ENCODE measurements around the gene ZBTB2.

ZBTB2 gene

DNA sequence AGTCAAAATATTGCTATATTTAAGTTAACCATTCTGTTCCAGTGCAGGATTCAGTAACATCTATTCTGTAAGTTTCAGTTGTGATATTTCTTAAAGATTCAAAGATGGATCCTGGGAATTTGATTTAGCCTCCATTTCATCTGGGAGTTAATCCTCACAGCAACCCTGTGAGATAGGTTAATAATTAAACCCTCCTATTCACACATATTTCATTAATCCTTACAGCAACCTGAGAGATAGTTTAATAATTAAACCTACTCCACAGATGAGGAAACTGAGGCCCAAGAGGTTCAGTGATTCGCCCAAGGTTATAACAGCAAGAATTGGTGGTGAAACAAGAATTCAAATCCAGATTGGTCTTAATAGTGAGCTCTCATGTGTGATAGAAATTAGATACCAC is 10.9 kb upstream of the ZBTB2 start:
- TF ChIP-seq ZFX (IDR thresholded peaks at IDR 0.05; ENCODE audit: borderline replicate concordance): no peak
- TF ChIP-seq, protein P1, sequence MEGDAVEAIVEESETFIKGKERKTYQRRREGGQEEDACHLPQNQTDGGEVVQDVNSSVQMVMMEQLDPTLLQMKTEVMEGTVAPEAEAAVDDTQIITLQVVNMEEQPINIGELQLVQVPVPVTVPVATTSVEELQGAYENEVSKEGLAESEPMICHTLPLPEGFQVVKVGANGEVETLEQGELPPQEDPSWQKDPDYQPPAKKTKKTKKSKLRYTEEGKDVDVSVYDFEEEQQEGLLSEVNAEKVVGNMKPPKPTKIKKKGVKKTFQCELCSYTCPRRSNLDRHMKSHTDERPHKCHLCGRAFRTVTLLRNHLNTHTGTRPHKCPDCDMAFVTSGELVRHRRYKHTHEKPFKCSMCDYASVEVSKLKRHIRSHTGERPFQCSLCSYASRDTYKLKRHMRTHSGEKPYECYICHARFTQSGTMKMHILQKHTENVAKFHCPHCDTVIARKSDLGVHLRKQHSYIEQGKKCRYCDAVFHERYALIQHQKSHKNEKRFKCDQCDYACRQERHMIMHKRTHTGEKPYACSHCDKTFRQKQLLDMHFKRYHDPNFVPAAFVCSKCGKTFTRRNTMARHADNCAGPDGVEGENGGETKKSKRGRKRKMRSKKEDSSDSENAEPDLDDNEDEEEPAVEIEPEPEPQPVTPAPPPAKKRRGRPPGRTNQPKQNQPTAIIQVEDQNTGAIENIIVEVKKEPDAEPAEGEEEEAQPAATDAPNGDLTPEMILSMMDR (IDR thresholded peaks at IDR 0.05): no peak

DNA sequence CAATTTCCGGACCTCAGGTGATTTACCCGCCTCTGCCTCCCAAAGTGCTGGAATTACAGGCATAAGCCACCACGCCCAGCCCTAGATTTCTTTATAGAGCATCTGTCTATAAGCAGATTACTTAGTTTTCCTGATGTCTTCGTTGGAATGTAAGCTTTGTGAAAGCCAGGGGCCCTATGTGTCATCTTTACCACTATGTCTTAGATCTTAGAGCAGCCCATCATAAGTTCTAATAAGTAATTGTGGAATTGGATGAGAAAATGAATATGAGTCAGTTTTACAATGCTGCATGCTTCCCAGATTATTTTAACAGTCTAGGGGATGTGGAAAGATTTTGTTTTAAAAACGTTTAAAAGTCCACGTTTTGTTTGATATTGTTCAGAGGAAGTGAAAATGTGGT is 9.1 kb upstream of the ZBTB2 start:
- TF ChIP-seq ZFX (IDR thresholded peaks at IDR 0.05; ENCODE audit: borderline replicate concordance): no peak
- TF ChIP-seq, protein P1 (IDR thresholded peaks at IDR 0.05): no peak
- no peak overlapping the region for H3K27ac ChIP-seq

More for the DNA sequence above, 10.9 kb upstream of the ZBTB2 start:
- peak overlapping the region; percentile 11 for H3K27ac ChIP-seq

DNA sequence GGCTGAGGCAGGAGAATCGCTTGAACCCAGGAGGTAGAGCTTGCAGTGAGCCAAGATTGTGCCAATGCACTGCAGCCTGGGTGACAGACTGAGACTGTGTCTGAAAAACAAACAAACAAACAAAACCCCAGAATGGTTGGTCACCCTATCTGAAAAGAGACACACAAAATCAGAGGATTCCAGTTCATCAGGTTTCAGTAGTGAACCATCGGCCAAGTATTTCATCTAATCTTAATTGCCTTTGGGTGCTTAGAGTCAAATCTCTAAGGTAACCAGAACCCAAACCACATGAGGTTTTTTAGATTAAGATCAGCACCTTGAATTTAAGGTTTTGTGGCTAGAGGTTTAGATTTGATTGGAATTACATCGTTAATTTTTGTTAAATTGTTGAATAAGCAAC is 8.3 kb upstream of the ZBTB2 start:
- no peak for TF ChIP-seq ZFX (IDR thresholded peaks at IDR 0.05; ENCODE audit: borderline replicate concordance)
- TF ChIP-seq, protein P1 (IDR thresholded peaks at IDR 0.05): no peak
- no peak overlapping the region for H3K27ac ChIP-seq

DNA sequence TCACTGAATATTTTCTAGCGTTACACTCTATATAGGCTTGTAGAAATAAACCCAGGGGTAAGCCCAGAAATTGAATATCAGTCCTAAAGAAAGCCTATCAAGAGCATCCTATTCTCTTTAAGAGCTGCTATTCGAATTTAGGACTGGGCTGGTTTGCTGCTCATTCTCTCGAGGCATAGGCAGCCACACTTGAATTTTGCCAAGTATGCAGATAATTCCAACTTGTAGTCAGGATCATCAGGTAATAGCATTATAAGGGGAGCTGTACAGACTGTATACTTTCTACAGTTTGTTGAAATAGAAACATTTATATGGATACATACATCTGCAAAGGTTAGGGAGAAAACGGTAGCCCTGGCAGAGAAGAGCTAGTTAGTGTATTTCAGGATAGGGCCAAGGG is 2.1 kb upstream of the ZBTB2 start:
- H3K27ac ChIP-seq: no peak overlapping the region
- no peak for TF ChIP-seq ZFX (IDR thresholded peaks at IDR 0.05; ENCODE audit: borderline replicate concordance)
- TF ChIP-seq, protein P1 (IDR thresholded peaks at IDR 0.05): no peak

DNA sequence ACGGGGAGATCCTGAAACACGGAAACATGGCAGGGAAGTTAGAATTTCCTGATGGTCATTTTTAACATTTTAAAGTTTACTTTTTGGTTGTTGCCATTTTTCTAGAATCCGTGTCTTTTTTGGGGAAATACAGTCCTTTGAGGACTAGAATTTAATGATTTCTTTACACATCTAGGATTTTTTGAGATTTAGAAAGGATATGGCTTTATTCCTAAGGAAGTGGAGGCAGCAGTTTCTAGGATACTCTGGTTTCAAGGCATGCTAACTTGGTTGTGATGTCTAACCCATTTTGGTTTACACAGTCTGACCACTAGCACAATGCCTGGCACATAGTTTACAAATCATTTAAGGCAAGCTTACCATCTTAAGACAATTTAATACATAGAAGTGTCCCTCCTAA is 1.1 kb upstream of the ZBTB2 start:
- TF ChIP-seq, protein P1 (IDR thresholded peaks at IDR 0.05): no peak
- TF ChIP-seq ZFX (IDR thresholded peaks at IDR 0.05; ENCODE audit: borderline replicate concordance): no peak
- H3K27ac ChIP-seq: peak overlapping the region; percentile 100

DNA sequence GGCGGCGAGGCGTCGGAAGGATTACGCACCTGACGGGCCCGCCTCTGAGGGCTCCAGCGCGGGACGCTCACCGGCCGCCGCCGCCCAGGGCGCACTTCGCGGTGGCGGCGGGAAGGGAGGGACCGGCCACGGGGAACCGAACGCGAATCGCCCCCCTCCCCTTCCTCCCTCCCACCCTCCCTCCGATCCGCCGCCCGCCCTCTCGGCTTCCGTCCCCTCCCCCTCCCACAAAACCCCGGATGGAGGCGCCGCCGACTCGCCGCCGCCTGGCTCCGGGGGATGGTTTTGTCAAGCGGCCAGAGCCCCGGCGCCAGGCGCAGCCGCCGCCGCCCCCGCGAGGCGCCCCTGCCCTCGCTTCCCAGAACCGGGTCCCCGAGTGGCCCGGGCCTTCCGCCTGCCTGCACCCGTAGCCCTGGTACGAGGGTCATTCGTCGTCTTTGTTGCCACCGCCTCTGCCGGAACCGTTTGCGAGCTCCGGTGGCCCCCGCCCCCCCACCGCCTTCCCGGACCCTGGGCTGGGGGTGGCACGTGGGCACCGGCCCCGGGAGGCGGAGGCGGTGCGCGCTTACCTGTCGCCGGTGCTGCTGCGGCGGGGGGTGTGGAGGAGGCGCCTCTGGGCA is 398 bp downstream of the ZBTB2 start:
- H3K27ac ChIP-seq: peak overlapping the region; percentile 100

DNA sequence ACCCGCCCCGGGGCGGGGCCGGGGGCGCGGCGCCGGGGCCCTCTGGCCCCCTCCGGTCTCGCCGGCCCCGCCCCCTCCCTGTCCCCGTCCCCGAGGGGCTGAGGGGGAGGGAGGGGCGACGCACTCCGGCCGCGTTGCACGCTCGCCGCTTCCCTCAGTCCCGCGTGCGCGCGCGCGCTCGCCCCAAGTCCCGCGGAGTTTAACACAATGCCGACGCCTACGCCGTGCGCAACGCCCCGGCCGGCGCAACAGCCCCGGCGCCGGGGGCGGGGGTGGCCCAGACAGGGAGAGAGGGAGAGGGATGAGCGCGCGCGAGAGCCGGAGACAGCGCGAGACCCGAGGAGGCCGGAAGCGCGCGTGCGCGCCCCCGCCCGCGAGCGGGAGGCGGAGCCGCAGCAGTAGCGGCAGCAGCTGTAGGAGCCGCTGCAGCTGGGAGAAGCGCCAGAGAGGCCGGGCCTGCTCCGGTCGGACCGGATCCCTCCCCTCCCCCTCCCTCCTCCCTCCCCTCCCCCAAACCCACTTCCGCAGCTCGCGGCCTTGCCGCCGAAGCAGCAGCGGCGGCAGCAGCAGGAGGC is 996 bp downstream of the ZBTB2 start:
- peak overlapping the region; percentile 100 for H3K27ac ChIP-seq
- no peak for TF ChIP-seq ZFX (IDR thresholded peaks at IDR 0.05; ENCODE audit: borderline replicate concordance)
- TF ChIP-seq, protein P1 (IDR thresholded peaks at IDR 0.05): no peak

More for the DNA sequence above, 398 bp downstream of the ZBTB2 start:
- TF ChIP-seq, protein P1 (IDR thresholded peaks at IDR 0.05): no peak
- no peak for TF ChIP-seq ZFX (IDR thresholded peaks at IDR 0.05; ENCODE audit: borderline replicate concordance)
